HCT116 (cell line): Measurements from ENCODE around the gene SLC50A1. TPM values are rescaled to one million over a fixed set of nuclear protein-coding genes. Genes with fewer than 3 reads are reported as not detected.

Source experiments
- ATAC-seq: fragments of 200-7000 bp; cut with Tn5 transposase; 2 replicates; pipeline ENCODE4 v1.9.1; 2020; ENCODE audit warnings: mild to moderate bottlenecking, moderate library complexity
- BruUV-seq: library from RNA; stranded (reverse); fragments of 400-500 nt; replicated peaks from 2 replicates; lab custom pipeline; 2021; lab: Mats Ljungman, UMichigan
- CTCF ChIA-PET: fragments of 300-600 bp; sonication (Branson Sonifier 250); formaldehyde crosslinking; loops from one replicate; lab custom pipeline; 2021; ENCODE audit warnings: antibody characterized with exemption; lab: Charles Lee
- POLR2A ChIA-PET: fragments of 300-600, 350-600 bp; sonication (Branson Sonifier 250); formaldehyde crosslinking; loops from one replicate; lab custom pipeline; 2021; ENCODE audit warnings: antibody characterized with exemption; lab: Charles Lee
- RAD21 ChIA-PET, 2 experiments: fragments of 300-600 bp; sonication (Branson Sonifier 250); formaldehyde crosslinking; loops; one replicate each; lab custom pipeline; 2023; ENCODE audit warnings: low total read pairs in 2 of 2; ENCODE audit not compliant: uncharacterized antibody in 2 of 2, unreplicated experiment in 2 of 2, low non-redundant PET in 1 of 2; lab: Charles Lee
- DNase-seq: peaks from one replicate; pipeline ENCODE4 v3.0.0-alpha.2; 2010; ENCODE audit warnings: low read depth, low spot score
- H2AFZ ChIP-seq: fragments of 200-600 bp; shearing (Covaris generic), sonication (generic); 2 replicates; pipeline ENCODE4 v1.6.1; 2017; ENCODE audit warnings: low read depth, mixed run types, mixed read lengths, antibody characterized with exemption, low read length; ENCODE audit not compliant: poor library complexity, severe bottlenecking
- H3K27ac ChIP-seq: 2 replicates; pipeline ENCODE4 v1.5.1; 2012; ENCODE audit warnings: low read depth, low read length
- H3K27me3 ChIP-seq: fragments of 200-600 bp; sonication (generic); 2 replicates; pipeline ENCODE4 v1.6.1; 2016; ENCODE audit warnings: mixed run types, low read length, mixed read lengths; ENCODE audit not compliant: insufficient read depth
- H3K36me3 ChIP-seq, 2 experiments: fragments of 200-500 bp in 1 of 2; fragments of 200-600 bp in 1 of 2; sonication (Bioruptor generic) in 1 of 2; sonication (generic) in 1 of 2; 2 replicates each; pipeline versions ENCODE4 v1.5.1 to v1.6.1; 2014 to 2016; ENCODE audit warnings: low read length in 2 of 2, inconsistent platforms in 1 of 2, mixed read lengths in 1 of 2, mixed run types in 1 of 2; ENCODE audit not compliant: insufficient read depth in 2 of 2, control insufficient read depth in 1 of 2
- H3K4me1 ChIP-seq, 2 experiments: fragments of 200-600 bp in 1 of 2; sonication (generic) in 1 of 2; 2 replicates each; pipeline versions ENCODE4 v1.5.1 to v1.6.1; 2012 to 2017; ENCODE audit warnings: low read length in 2 of 2, inconsistent platforms in 1 of 2, mild to moderate bottlenecking in 1 of 2, mixed read lengths in 1 of 2, mixed run types in 1 of 2, moderate library complexity in 1 of 2; ENCODE audit not compliant: insufficient read depth in 2 of 2, control insufficient read depth in 1 of 2
- H3K4me2 ChIP-seq: fragments of 200-600 bp; sonication (generic); 2 replicates; pipeline ENCODE4 v1.6.1; 2017; ENCODE audit warnings: mixed run types, low read length, mixed read lengths
- H3K4me3 ChIP-seq, 2 experiments: fragments of 200-600 bp in 1 of 2; sonication (generic) in 1 of 2; replicated peaks in 1 of 2; 2 replicates each; pipeline ENCODE4 v1.5.1; 2011 to 2016; ENCODE audit warnings: low read length in 2 of 2, control low read depth in 1 of 2, low read depth in 1 of 2, mild to moderate bottlenecking in 1 of 2, mixed read lengths in 1 of 2, mixed run types in 1 of 2
- H3K79me2 ChIP-seq: fragments of 200-600 bp; sonication (generic); 2 replicates; pipeline ENCODE4 v1.6.1; 2017; ENCODE audit warnings: mild to moderate bottlenecking, mixed run types, low read length, moderate library complexity, mixed read lengths; ENCODE audit not compliant: insufficient read depth
- H3K9ac ChIP-seq: fragments of 200-600 bp; sonication (generic); 2 replicates; pipeline ENCODE4 v1.6.1; 2016; ENCODE audit warnings: low read length, mixed read lengths
- H3K9me2 ChIP-seq: fragments of 200-600 bp; sonication (generic), shearing (Covaris generic); 2 replicates; pipeline ENCODE4 v1.6.1; 2017; ENCODE audit warnings: mixed run types, mild to moderate bottlenecking, moderate library complexity; ENCODE audit not compliant: insufficient read depth
- H3K9me3 ChIP-seq, 2 experiments: fragments of 200-500 bp in 1 of 2; fragments of 200-600 bp in 1 of 2; sonication (Bioruptor generic) in 1 of 2; sonication (generic) in 1 of 2; 2 replicates each; pipeline ENCODE4 v1.6.1; 2014 to 2017; ENCODE audit warnings: low read length in 2 of 2, mixed read lengths in 2 of 2, inconsistent platforms in 1 of 2, low read depth in 1 of 2, mild to moderate bottlenecking in 1 of 2, mixed run types in 1 of 2, moderate library complexity in 1 of 2; ENCODE audit not compliant: control insufficient read depth in 1 of 2, insufficient read depth in 1 of 2
- H4K20me1 ChIP-seq: fragments of 200-600 bp; sonication (generic), shearing (Covaris generic); 2 replicates; pipeline ENCODE4 v1.6.1; 2017; ENCODE audit warnings: mixed run types, mild to moderate bottlenecking, moderate library complexity; ENCODE audit not compliant: insufficient read depth
- ATF3 ChIP-seq: IDR thresholded peaks from 2 replicates; pipeline ENCODE4 v1.6.1; 2012
- CTCF ChIP-seq, 3 experiments: fragments of 200-600 bp in 1 of 3; sonication (generic) in 1 of 3; IDR thresholded peaks in 2 of 3; conservative IDR thresholded peaks in 1 of 3; 2 replicates each; pipeline ENCODE4 v1.5.1; 2012 to 2017; ENCODE audit warnings: low read depth in 2 of 3, low read length in 2 of 3, antibody characterized with exemption in 1 of 3, borderline replicate concordance in 1 of 3, control low read depth in 1 of 3, mild to moderate bottlenecking in 1 of 3, mixed read lengths in 1 of 3, mixed run types in 1 of 3, moderate library complexity in 1 of 3; ENCODE audit not compliant: insufficient read depth in 1 of 3
- ELF1 ChIP-seq: IDR thresholded peaks from 2 replicates; pipeline ENCODE4 v1.6.1; 2012; ENCODE audit warnings: low read depth, borderline replicate concordance
- EZH2 ChIP-seq: fragments of 200-600 bp; sonication (generic); IDR thresholded peaks from 2 replicates; pipeline ENCODE4 v1.6.1; 2017; ENCODE audit warnings: antibody characterized with exemption, mixed run types
- MAX ChIP-seq: IDR thresholded peaks from 2 replicates; pipeline ENCODE4 v1.6.1; 2012
- POLR2A ChIP-seq: IDR thresholded peaks from 2 replicates; pipeline ENCODE4 v1.7.0; 2011; ENCODE audit warnings: borderline replicate concordance; ENCODE audit not compliant: insufficient read depth, insufficient read length; ENCODE audit errors: extremely low read depth
- RAD21 ChIP-seq: IDR thresholded peaks from 2 replicates; pipeline ENCODE4 v1.6.1; 2012; ENCODE audit warnings: low read depth, mild to moderate bottlenecking
- SIN3A ChIP-seq: IDR thresholded peaks from 2 replicates; pipeline ENCODE4 v1.6.1; 2012; ENCODE audit warnings: low read depth
- ZFX ChIP-seq: fragments of 450-650 bp; IDR thresholded peaks from 2 replicates; pipeline ENCODE4 v1.6.1; 2017
- intact Hi-C: fragments of 100-400 bp; cut with micrococcal nuclease; formaldehyde crosslinking; loops from 2 replicates; pipeline ENCODE4 v1.10.0; 2022
- total RNA-seq: library from RNA; stranded (reverse); gene quantifications from one replicate; pipeline ENCODE4 v1.2.1, GENCODE V29; 2021; ENCODE audit not compliant: unreplicated experiment

The SLC50A1 gene
- total RNA-seq, 1 experiment from 2014 or later, result 49.9 TPM

- no peak overlapping the region for H3K4me2 ChIP-seq
- H3K27me3 ChIP-seq, result no peaks in the 10 kb centered on the region
- ATAC-seq, result no peak
- DNase-seq, result no peak
- no peak overlapping the region for H3K27ac ChIP-seq
- no peak overlapping the region for H3K4me3 ChIP-seq
- TF ChIP-seq POLR2A (no peak), ZFX (no peak), ELF1 (no peak), SIN3A (no peak), RAD21 (no peak), EZH2 (no peak), CTCF (IDR thresholded peaks at IDR 0.05 in 2 of 3, conservative IDR thresholded peaks at IDR 0.05 in 1 of 3; ENCODE audit: borderline replicate concordance in 1 of 3, insufficient read depth in 1 of 3, low read depth in 2 of 3, low read length in 2 of 3) (no peak), ATF3 (no peak), MAX (no peak)
- TF ChIP-seq, all 23 proteins: peak for 0
- RAD21 ChIA-PET, result interaction anchor here in 1 of 2 experiments (1.1 kb wide), 1 partner anchor 16 kb away, joined by 3 read pairs; no protein-coding TSS in a partner anchor
- Histone ChIP-seq H3K79me2 (peaks cover 2% of the 10 kb centered on the region; the same call in 1 of the 2 replicates), H3K4me1 (peaks cover 0 to 35% of the 10 kb centered on the region in 2 experiments; a peak in 2 of 4 replicates), H4K20me1 (no peaks in the 10 kb centered on the region), H2AFZ (no peak overlapping the region), H3K9ac (no peak overlapping the region), H3K9me2 (no peaks in the 10 kb centered on the region), H3K9me3 (no peaks in the 10 kb centered on the region), H3K36me3 (no peaks in the 10 kb centered on the region; a peak in 1 of 4 replicates)
- CTCF ChIA-PET, result interaction anchor here (2.0 kb wide), 1 partner anchor 16 kb away, joined by 10 read pairs; no protein-coding TSS in a partner anchor
- no TSS peak for BruUV-seq
- POLR2A ChIA-PET, result interaction anchor here (1.9 kb wide), 1 partner anchor 17 kb away, joined by 4 read pairs; no protein-coding TSS in a partner anchor
- intact Hi-C loops, result loop anchor here (2.0 to 10.0 kb wide), 2 partner anchors 147 to 415 kb away; partner anchors contain the start of gene RUSC1
Observed at GRCh38 chr1:155177918-155178281, 42.2 kb downstream of the SLC50A1 start.
